Parathyroid adenoma (tissue), 2 donors: Measurements from ENCODE around the gene C16orf82.

Source experiments
- H2AFZ ChIP-seq: fragments of 300-600 bp; sonication (generic); one replicate; pipeline ENCODE4 v1.7.0; 2017; ENCODE audit warnings: antibody characterized with exemption, mild to moderate bottlenecking
- H3K27ac ChIP-seq: fragments of 300-600 bp; sonication (generic); one replicate; pipeline ENCODE4 v1.7.0; 2017
- H3K27me3 ChIP-seq: fragments of 300-600 bp; sonication (generic); one replicate; pipeline ENCODE4 v1.7.0; 2017; ENCODE audit warnings: low read length; ENCODE audit not compliant: control insufficient read depth, insufficient read depth
- H3K36me3 ChIP-seq: fragments of 300-600 bp; sonication (generic); one replicate; pipeline ENCODE4 v1.7.0; 2017; ENCODE audit warnings: low read length; ENCODE audit not compliant: control insufficient read depth, insufficient read depth
- H3K4me1 ChIP-seq: fragments of 300-600 bp; sonication (generic); one replicate; pipeline ENCODE4 v1.7.0; 2017; ENCODE audit warnings: control low read depth
- H3K4me2 ChIP-seq: fragments of 300-600 bp; sonication (generic); one replicate; pipeline ENCODE4 v1.7.0; 2017; ENCODE audit warnings: low read length
- H3K4me3 ChIP-seq: fragments of 300-600 bp; sonication (generic); one replicate; pipeline ENCODE4 v1.7.0; 2017; ENCODE audit warnings: low read depth, low read length
- H3K79me2 ChIP-seq: fragments of 300-600 bp; sonication (generic); one replicate; pipeline ENCODE4 v1.7.0; 2017; ENCODE audit warnings: control low read depth
- H3K9ac ChIP-seq: fragments of 300-600 bp; sonication (generic); one replicate; pipeline ENCODE4 v1.7.0; 2017; ENCODE audit warnings: mild to moderate bottlenecking
- H3K9me3 ChIP-seq: fragments of 300-600 bp; sonication (generic); one replicate; pipeline ENCODE4 v1.7.0; 2017; ENCODE audit warnings: low read length; ENCODE audit not compliant: control insufficient read depth
- CTCF ChIP-seq: fragments of 300-600 bp; sonication (generic); IDR thresholded peaks from one replicate; pipeline ENCODE4 v1.7.0; 2017; ENCODE audit warnings: antibody characterized with exemption, mild to moderate bottlenecking
- donor health status: primary hyperparathyroidism.

C16orf82 gene

DNA sequence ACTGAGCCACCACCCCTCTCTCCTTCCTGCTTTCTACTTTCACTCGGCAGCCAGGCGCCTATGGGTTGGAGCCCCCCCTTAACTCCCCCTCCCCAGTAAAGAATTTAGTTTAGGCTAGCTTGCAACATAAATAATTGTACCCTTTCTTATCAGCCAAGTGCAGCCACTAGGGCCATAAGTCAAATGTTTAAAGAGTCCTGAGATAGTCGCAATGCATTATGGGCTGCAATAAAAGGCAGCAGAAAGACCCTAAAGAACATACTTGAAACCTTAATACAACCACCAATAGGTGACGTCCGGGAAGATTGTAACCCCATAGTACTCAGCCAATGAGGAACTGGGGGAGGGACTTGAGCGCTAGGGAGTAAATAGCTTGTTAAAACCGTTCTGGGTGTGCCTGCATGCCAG, 40.5 kb downstream of the C16orf82 start:
- TF ChIP-seq CTCF: no peak
- Histone ChIP-seq H3K79me2 (no peaks in the 10 kb centered on the region), H3K27ac (no peak overlapping the region), H3K4me1 (no peaks in the 10 kb centered on the region), H2AFZ (no peak overlapping the region), H3K36me3 (no peaks in the 10 kb centered on the region), H3K27me3 (no peaks in the 10 kb centered on the region), H3K9ac (no peak overlapping the region), H3K9me3 (no peaks in the 10 kb centered on the region), H3K4me3 (no peak overlapping the region), H3K4me2 (no peak overlapping the region)

GRCh38 chr16:27108051-27108770, 41.5 kb downstream of the C16orf82 start:
- H3K27me3 ChIP-seq: no peaks in the 10 kb centered on the region
- H3K4me3 ChIP-seq: no peak overlapping the region
- H3K9me3 ChIP-seq: no peaks in the 10 kb centered on the region
- no peak overlapping the region for H3K9ac ChIP-seq
- H2AFZ ChIP-seq: no peak overlapping the region
- H3K27ac ChIP-seq: no peak overlapping the region
- H3K4me1 ChIP-seq: no peaks in the 10 kb centered on the region
- TF ChIP-seq CTCF: no peak
- H3K79me2 ChIP-seq: no peaks in the 10 kb centered on the region
- H3K4me2 ChIP-seq: no peak overlapping the region
- H3K36me3 ChIP-seq: no peaks in the 10 kb centered on the region

DNA sequence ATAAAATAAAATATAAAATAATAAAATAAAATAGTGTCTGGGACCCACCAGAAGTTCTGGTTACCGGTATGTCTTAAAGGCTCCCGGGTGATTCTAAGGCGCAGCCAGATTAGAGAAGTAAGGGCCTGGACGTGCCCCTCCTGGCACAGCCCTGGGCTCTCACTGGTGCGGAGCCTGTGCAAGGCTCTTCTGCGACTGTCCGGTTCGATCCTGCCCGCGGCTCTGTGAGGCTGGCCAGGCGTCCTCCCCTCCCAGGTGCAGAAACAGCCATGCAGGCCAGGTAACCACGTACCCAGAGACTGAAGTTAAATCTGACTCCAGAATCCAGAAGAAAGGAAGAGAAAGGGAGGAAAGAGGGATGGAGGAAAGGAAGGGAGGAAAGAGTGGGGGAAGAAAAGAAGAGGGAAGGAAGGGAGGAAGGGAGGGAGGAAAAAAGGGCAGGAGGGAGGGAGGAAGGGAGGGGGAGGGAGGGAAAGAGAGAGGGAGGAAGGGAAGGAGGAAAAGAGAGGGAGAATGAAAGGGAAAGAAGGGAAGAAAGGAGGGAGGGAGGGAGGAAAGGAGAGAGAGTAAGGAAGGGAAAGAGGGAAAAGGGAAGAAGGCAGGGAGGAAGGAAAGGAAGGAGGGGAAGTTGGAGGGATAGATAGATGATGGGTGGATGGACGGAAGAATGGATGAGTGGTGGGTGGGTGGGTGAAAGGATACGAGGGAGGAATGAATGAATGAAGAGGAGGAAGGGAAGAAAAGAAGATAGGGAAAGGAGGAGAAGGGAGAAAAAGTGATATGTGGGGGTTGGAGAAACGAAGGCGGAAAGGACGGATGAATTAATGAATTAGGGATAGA, 42.3 kb downstream of the C16orf82 start:
- H2AFZ ChIP-seq: peak overlapping the region; percentile 60
- H3K4me3 ChIP-seq: no peak overlapping the region
- peak overlapping the region; percentile 64 for H3K4me2 ChIP-seq
- no peaks in the 10 kb centered on the region for H3K36me3 ChIP-seq
- H3K27me3 ChIP-seq: no peaks in the 10 kb centered on the region
- no peaks in the 10 kb centered on the region for H3K9me3 ChIP-seq
- H3K4me1 ChIP-seq: no peaks in the 10 kb centered on the region
- H3K79me2 ChIP-seq: no peaks in the 10 kb centered on the region
- no peak overlapping the region for H3K27ac ChIP-seq
- no peak for TF ChIP-seq CTCF
- no peak overlapping the region for H3K9ac ChIP-seq

GRCh38 chr16:27109666-27110523, 43.2 kb downstream of the C16orf82 start:
- Histone ChIP-seq H3K27me3 (no peaks in the 10 kb centered on the region), H2AFZ (peak overlapping the region; percentile 60), H3K27ac (no peak overlapping the region), H3K9ac (no peak overlapping the region), H3K9me3 (no peaks in the 10 kb centered on the region), H3K4me2 (peak overlapping the region; percentile 64), H3K4me1 (no peaks in the 10 kb centered on the region), H3K4me3 (no peak overlapping the region), H3K36me3 (no peaks in the 10 kb centered on the region), H3K79me2 (no peaks in the 10 kb centered on the region)
- peak; percentile 65 for TF ChIP-seq CTCF
